ENCODE measurements around the gene LPCAT1.

GRCh38 chr5:1447671-1448361 is 75.9 kb downstream of the LPCAT1 start:
- TF ChIP-seq EZH2phosphoT487 (IDR thresholded peaks at IDR 0.05; ENCODE audit: low read depth, severe bottlenecking, unreplicated experiment) (no peak), EZH2 (IDR thresholded peaks at IDR 0.05; ENCODE audit: borderline replicate concordance) (no peak)
- TF ChIP-seq, protein P1, sequence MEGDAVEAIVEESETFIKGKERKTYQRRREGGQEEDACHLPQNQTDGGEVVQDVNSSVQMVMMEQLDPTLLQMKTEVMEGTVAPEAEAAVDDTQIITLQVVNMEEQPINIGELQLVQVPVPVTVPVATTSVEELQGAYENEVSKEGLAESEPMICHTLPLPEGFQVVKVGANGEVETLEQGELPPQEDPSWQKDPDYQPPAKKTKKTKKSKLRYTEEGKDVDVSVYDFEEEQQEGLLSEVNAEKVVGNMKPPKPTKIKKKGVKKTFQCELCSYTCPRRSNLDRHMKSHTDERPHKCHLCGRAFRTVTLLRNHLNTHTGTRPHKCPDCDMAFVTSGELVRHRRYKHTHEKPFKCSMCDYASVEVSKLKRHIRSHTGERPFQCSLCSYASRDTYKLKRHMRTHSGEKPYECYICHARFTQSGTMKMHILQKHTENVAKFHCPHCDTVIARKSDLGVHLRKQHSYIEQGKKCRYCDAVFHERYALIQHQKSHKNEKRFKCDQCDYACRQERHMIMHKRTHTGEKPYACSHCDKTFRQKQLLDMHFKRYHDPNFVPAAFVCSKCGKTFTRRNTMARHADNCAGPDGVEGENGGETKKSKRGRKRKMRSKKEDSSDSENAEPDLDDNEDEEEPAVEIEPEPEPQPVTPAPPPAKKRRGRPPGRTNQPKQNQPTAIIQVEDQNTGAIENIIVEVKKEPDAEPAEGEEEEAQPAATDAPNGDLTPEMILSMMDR (IDR thresholded peaks at IDR 0.05; ENCODE audit: poor library complexity): no peak
